H9 (cell line): Measurements from ENCODE around the gene CA9. TPM values are rescaled to one million over a fixed set of nuclear protein-coding genes. Genes with fewer than 3 reads are reported as not detected.
A peak's percentile ranks its signal among the peaks of the same experiment; 100 is the strongest.

Source experiments
- DNase-seq: peaks from one replicate; pipeline ENCODE4 v3.0.0-alpha.2; 2017
- H2AFZ ChIP-seq: one replicate; pipeline ENCODE4 v1.6.1; 2013; ENCODE audit warnings: mild to moderate bottlenecking, low read length, control low read depth, moderate library complexity
- H2AK5ac ChIP-seq: 2 replicates; pipeline ENCODE4 v1.6.1; 2013; ENCODE audit warnings: low read length, control low read depth, mixed read lengths; ENCODE audit not compliant: insufficient read length
- H2BK120ac ChIP-seq: one replicate; pipeline ENCODE4 v1.6.1; 2013; ENCODE audit warnings: low read depth, mild to moderate bottlenecking, low read length, control low read depth, inconsistent platforms; ENCODE audit not compliant: poor library complexity, severe bottlenecking
- H2BK12ac ChIP-seq: 2 replicates; pipeline ENCODE4 v1.6.1; 2013; ENCODE audit warnings: low read length, control low read depth, mixed read lengths, low read depth; ENCODE audit not compliant: insufficient read length
- H2BK15ac ChIP-seq: 2 replicates; pipeline ENCODE4 v1.6.1; 2013; ENCODE audit warnings: low read depth, low read length, control low read depth
- H2BK20ac ChIP-seq: one replicate; pipeline ENCODE4 v1.6.1; 2013; ENCODE audit warnings: low read depth, mild to moderate bottlenecking, low read length, control low read depth, inconsistent platforms; ENCODE audit not compliant: poor library complexity, severe bottlenecking
- H2BK5ac ChIP-seq: 2 replicates; pipeline ENCODE4 v1.6.1; 2013; ENCODE audit warnings: low read length, control low read depth, mixed read lengths; ENCODE audit not compliant: insufficient read length
- H3K14ac ChIP-seq: 2 replicates; pipeline ENCODE4 v1.6.1; 2013; ENCODE audit warnings: low read length, control low read depth; ENCODE audit not compliant: insufficient read depth
- H3K18ac ChIP-seq: 2 replicates; pipeline ENCODE4 v1.6.1; 2013; ENCODE audit warnings: low read depth, mild to moderate bottlenecking, mixed read lengths, low read length, control low read depth; ENCODE audit not compliant: insufficient read length
- H3K23ac ChIP-seq: 2 replicates; pipeline ENCODE4 v1.6.1; 2013; ENCODE audit warnings: low read length, control low read depth, mixed read lengths, low read depth; ENCODE audit not compliant: insufficient read length
- H3K23me2 ChIP-seq: 2 replicates; pipeline ENCODE4 v1.6.1; 2013; ENCODE audit warnings: low read depth, mild to moderate bottlenecking, mixed read lengths, low read length, control low read depth; ENCODE audit not compliant: insufficient read length, poor library complexity, severe bottlenecking
- H3K27ac ChIP-seq: 2 replicates; pipeline ENCODE4 v1.5.1; 2013; ENCODE audit warnings: low read length, control low read depth, mixed read lengths, low read depth; ENCODE audit not compliant: insufficient read length
- H3K27me3 ChIP-seq: 2 replicates; pipeline ENCODE4 v1.6.1; 2013; ENCODE audit warnings: low read length, control low read depth, inconsistent platforms; ENCODE audit not compliant: insufficient read depth
- H3K4ac ChIP-seq: 2 replicates; pipeline ENCODE4 v1.6.1; 2013; ENCODE audit warnings: low read depth, mild to moderate bottlenecking, control low read depth, inconsistent platforms, low read length, moderate library complexity
- H3K4me1 ChIP-seq: 2 replicates; pipeline ENCODE4 v1.6.1; 2013; ENCODE audit warnings: low read length, control low read depth, inconsistent platforms; ENCODE audit not compliant: insufficient read depth
- H3K4me2 ChIP-seq: 2 replicates; pipeline ENCODE4 v1.6.1; 2013; ENCODE audit warnings: low read length, control low read depth, mixed read lengths; ENCODE audit not compliant: insufficient read length, insufficient read depth
- H3K56ac ChIP-seq: 2 replicates; pipeline ENCODE4 v1.6.1; 2013; ENCODE audit warnings: low read depth, mild to moderate bottlenecking, mixed read lengths, low read length, control low read depth; ENCODE audit not compliant: insufficient read length
- H3K79me1 ChIP-seq: 2 replicates; pipeline ENCODE4 v1.6.1; 2013; ENCODE audit warnings: low read depth, mild to moderate bottlenecking, moderate library complexity, low read length, control low read depth, inconsistent platforms; ENCODE audit not compliant: insufficient read depth, poor library complexity, severe bottlenecking
- H3K79me2 ChIP-seq: 2 replicates; pipeline ENCODE4 v1.6.1; 2013; ENCODE audit warnings: low read length, control low read depth, inconsistent platforms; ENCODE audit not compliant: insufficient read depth
- H3K9ac ChIP-seq: 2 replicates; pipeline ENCODE4 v1.6.1; 2013; ENCODE audit warnings: low read length, control low read depth, mixed read lengths; ENCODE audit not compliant: insufficient read length; ENCODE audit errors: extremely low read depth
- H3K9me3 ChIP-seq: one replicate; pipeline ENCODE4 v1.6.1; 2013; ENCODE audit warnings: low read depth, low read length, inconsistent platforms; ENCODE audit not compliant: control insufficient read depth
- H3T11ph ChIP-seq: one replicate; pipeline ENCODE4 v1.6.1; 2013; ENCODE audit warnings: mild to moderate bottlenecking, low read length, control low read depth, inconsistent platforms
- H4K20me1 ChIP-seq: one replicate; pipeline ENCODE4 v1.6.1; 2013; ENCODE audit not compliant: control insufficient read depth, insufficient read length, insufficient read depth
- H4K5ac ChIP-seq: 2 replicates; pipeline ENCODE4 v1.6.1; 2013; ENCODE audit warnings: low read depth, mild to moderate bottlenecking, mixed read lengths, low read length, control low read depth; ENCODE audit not compliant: insufficient read length
- H4K8ac ChIP-seq: replicated peaks from 2 replicates; pipeline ENCODE4 v1.6.1; 2013; ENCODE audit warnings: low read length, control low read depth, mixed read lengths, low read depth; ENCODE audit not compliant: insufficient read length
- H4K91ac ChIP-seq: 2 replicates; pipeline ENCODE4 v1.6.1; 2013; ENCODE audit warnings: low read depth, mild to moderate bottlenecking, moderate library complexity, mixed read lengths, low read length, control low read depth; ENCODE audit not compliant: insufficient read length
- H3K27ac Mint-ChIP-seq, 3 experiments: 2 replicates in 2 of 3; 3 replicates in 1 of 3; pipeline ENCODE4 v1.8.0; 2020 to 2021; ENCODE audit warnings: mixed read lengths in 3 of 3, mild to moderate bottlenecking in 1 of 3, moderate library complexity in 1 of 3
- H3K27me3 Mint-ChIP-seq: 2 replicates; pipeline ENCODE4 v1.8.0; 2021; ENCODE audit warnings: low read depth, mild to moderate bottlenecking, moderate library complexity, mixed read lengths
- H3K36me3 Mint-ChIP-seq, 3 experiments: 2 replicates in 2 of 3; 3 replicates in 1 of 3; pipeline ENCODE4 v1.8.0; 2020 to 2021; ENCODE audit warnings: low read depth in 3 of 3, mixed read lengths in 3 of 3; ENCODE audit not compliant: insufficient read depth in 1 of 3
- H3K4me1 Mint-ChIP-seq, 2 experiments: 2 replicates each; pipeline ENCODE4 v1.8.0; 2020; ENCODE audit warnings: mixed read lengths in 2 of 2
- H3K4me3 Mint-ChIP-seq, 2 experiments: 2 replicates in 1 of 2; 3 replicates in 1 of 2; pipeline ENCODE4 v1.8.0; 2020 to 2021; ENCODE audit warnings: mild to moderate bottlenecking in 2 of 2, mixed read lengths in 2 of 2, moderate library complexity in 1 of 2
- H3K9me3 Mint-ChIP-seq, 2 experiments: 2 replicates in 1 of 2; 3 replicates in 1 of 2; pipeline ENCODE4 v1.8.0; 2020; ENCODE audit warnings: mild to moderate bottlenecking in 2 of 2, mixed read lengths in 2 of 2, moderate library complexity in 1 of 2
- CTCF ChIP-seq: fragments of 200-600 bp; sonication (generic); conservative IDR thresholded peaks from 3 replicates; pipeline ENCODE4 v1.8.0; 2021; ENCODE audit warnings: antibody characterized with exemption, mild to moderate bottlenecking
- WGBS: extraction: QIAGEN DNeasy Blood & Tissue Kit; methylation state at CpG from one replicate; pipeline ENCODE4 v1.1.7; 2013; ENCODE audit warnings: missing lambda C conversion rate, low lambda C conversion rate, mixed read lengths; ENCODE audit not compliant: insufficient read length; ENCODE audit errors: extremely low coverage; 5-methylcytosine and 5-hydroxymethylcytosine counted together
- total RNA-seq: library from RNA; stranded (reverse); gene quantifications from 2 replicates; pipeline ENCODE4 v1.2.1, GENCODE V29; 2021

CA9 gene
- total RNA-seq, 1 experiment from 2014 or later = 0.94 TPM

GRCh38 chr9:35705836-35706430 lies 32.2 kb downstream of the CA9 start:
- Histone ChIP-seq H4K20me1 (no peaks in the 10 kb centered on the region), H3K79me1 (no peaks in the 10 kb centered on the region), H2AK5ac (no peak overlapping the region), H3K14ac (no peak overlapping the region), H3K9ac (no peak overlapping the region), H4K5ac (no peak overlapping the region), H4K8ac (no peak overlapping the region), H2BK5ac (no peak overlapping the region), H3K18ac (no peak overlapping the region), H2BK120ac (no peak overlapping the region), H2BK15ac (no peak overlapping the region), H3K4me1 (no peaks in the 10 kb centered on the region), H3K79me2 (no peaks in the 10 kb centered on the region), H3K4me2 (no peak overlapping the region), H3K9me3 (no peaks in the 10 kb centered on the region), H3K56ac (no peak overlapping the region), H3K27ac (no peak overlapping the region), H4K91ac (no peak overlapping the region), H3T11ph (no peak overlapping the region), H3K23ac (no peak overlapping the region), H2AFZ (no peak overlapping the region), H2BK20ac (no peak overlapping the region), H3K27me3 (no peaks in the 10 kb centered on the region), H3K23me2 (no peaks in the 10 kb centered on the region), H2BK12ac (no peak overlapping the region), H3K4ac (no peak overlapping the region)
- Mint-ChIP-seq H3K4me1 (no peaks in the 10 kb centered on the region), H3K4me3 (no peak overlapping the region), H3K27me3 (no peaks in the 10 kb centered on the region), H3K27ac (peak overlapping the region in 1 of 3 experiments; percentile 74; a peak in 1 of 7 replicates), H3K9me3 (no peaks in the 10 kb centered on the region), H3K36me3 (peaks cover 8 to 61% (median 52%) of the 10 kb centered on the region in 3 experiments)
- no peak for DNase-seq
- WGBS = no CpG with 5 or more reads among the region's 7 CpGs
- no peak for TF ChIP-seq CTCF
